ENCODE data around the gene RMRP.
A peak's percentile ranks its signal among the peaks of the same experiment; 100 is the strongest.
"Not testable (repeated sequence)": the region's sequence is repeated elsewhere in the genome, so short reads cannot be mapped to it uniquely, and the experiment has no call there.

Gene RMRP

GRCh38 chr9:35664531-35665470 lies 7.0 kb upstream of the RMRP start, which contains the start of gene ARHGEF39:
Gene ARHGEF39, minus strand, starts transcription at chr9:35665195. Its CDS starts 26 bp downstream, at chr9:35665169.
- DNase-seq: peak; percentile 75 to 86

GRCh38 chr9:35662437-35662836 lies 4.6 kb upstream of the RMRP start:
- DNase-seq: no peak

- DNase-seq: no peak
These were observed 4.0 kb upstream of the RMRP start for GRCh38 chr9:35661756-35662350.

GRCh38 chr9:35660966-35661415 lies 3.2 kb upstream of the RMRP start:
- DNase-seq: no peak

- no peak for DNase-seq
These were observed 1.5 kb upstream of the RMRP start for GRCh38 chr9:35659340-35659739.

GRCh38 chr9:35658968-35659220 lies 1.1 kb upstream of the RMRP start:
- DNase-seq: peak; percentile 23 to 39

GRCh38 chr9:35658137-35658967 lies 533 bp upstream of the RMRP start, which contains the start of gene CCDC107:
Gene CCDC107, plus strand, starts transcription at chr9:35658292. Its CDS starts 88 bp downstream, at chr9:35658380.
- peak; percentile 87 to 92 for DNase-seq

GRCh38 chr9:35656831-35657545 lies 831 bp downstream of the RMRP start:
- DNase-seq: no peak

- DNase-seq: no peak
These were observed 1.5 kb downstream of the RMRP start for GRCh38 chr9:35656348-35656747.

GRCh38 chr9:35653611-35654010 lies 4.2 kb downstream of the RMRP start:
- no peak for DNase-seq

- DNase-seq: no peak
These were observed 5.0 kb downstream of the RMRP start for GRCh38 chr9:35652829-35653209.

- peak; percentile 71 to 86 for DNase-seq
These were observed 5.6 kb downstream of the RMRP start for GRCh38 chr9:35651956-35652828.

GRCh38 chr9:35650341-35651158 lies 7.3 kb downstream of the RMRP start, which contains the start of gene SIT1:
Gene SIT1, minus strand, starts transcription at chr9:35650931. Its CDS starts 78 bp downstream, at chr9:35650853.
- DNase-seq: no peak

GRCh38 chr9:35649431-35650340 lies 8.1 kb downstream of the RMRP start:
- DNase-seq: peak; percentile 52 to 79

- peak; percentile 92 to 94 for DNase-seq
These were observed 11.1 kb downstream of the RMRP start for GRCh38 chr9:35646533-35647265.

GRCh38 chr9:35646153-35646532 lies 11.7 kb downstream of the RMRP start:
- DNase-seq: no peak

- DNase-seq: not testable (repeated sequence)
These were observed 12.1 kb downstream of the RMRP start for GRCh38 chr9:35645736-35646135.

GRCh38 chr9:35643046-35643445 lies 14.8 kb downstream of the RMRP start:
- DNase-seq: no peak

Data from inflammatory macrophage (primary cell).